GM12878 (cell line): ENCODE results near the gene MINDY3. TPM values are rescaled to one million over a fixed set of nuclear protein-coding genes. Genes with fewer than 3 reads are reported as not detected.

Experiments used
- ATAC-seq: fragments of 200-7000 bp; cut with Tn5 transposase; 3 replicates; pipeline ENCODE4 v1.9.1; 2020; ENCODE audit warnings: mild to moderate bottlenecking, moderate library complexity
- BruUV-seq: library from RNA; stranded (reverse); fragments of 400-500 nt; replicated peaks from 2 replicates; lab custom pipeline; 2021; lab: Mats Ljungman, UMichigan
- CTCF ChIA-PET: fragments of 300-600 bp; sonication (Branson Sonifier 250); formaldehyde crosslinking; extraction: SDS; loops from one replicate; lab custom pipeline; 2021; ENCODE audit warnings: inconsistent platforms; lab: Yijun Ruan, JAX
- POLR2A ChIA-PET: fragments of 350-600 bp; formaldehyde crosslinking; extraction: SDS; loops from one replicate; lab custom pipeline; 2021; ENCODE audit warnings: inconsistent platforms; lab: Charles Lee
- RAD21 ChIA-PET: fragments of 300-600 bp; sonication (Branson Sonifier 250); formaldehyde crosslinking; loops from one replicate; lab custom pipeline; 2023; ENCODE audit warnings: antibody characterized with exemption; ENCODE audit not compliant: unreplicated experiment; lab: Charles Lee
- SMC1A ChIA-PET: fragments of 300-600 bp; sonication (Branson Sonifier 250); formaldehyde crosslinking; loops from one replicate; lab custom pipeline; 2023; ENCODE audit not compliant: unreplicated experiment, uncharacterized antibody; lab: Charles Lee
- DNase-seq: peaks from one replicate; pipeline ENCODE4 v3.0.0-alpha.2; 2011; ENCODE audit warnings: low read depth, low spot score
- FAIRE-seq: peaks from 3 replicates; lab custom pipeline; 2011; peaks lifted over from hg19 to GRCh38; lab: Jason Lieb, UNC
- H2AFZ ChIP-seq: 2 replicates; pipeline ENCODE4 v1.6.0; 2011; ENCODE audit warnings: low read depth, low read length, control low read depth; ENCODE audit not compliant: control insufficient read depth
- H3K27ac ChIP-seq: 2 replicates; pipeline ENCODE4 v1.5.1; 2011; ENCODE audit warnings: control low read depth; ENCODE audit not compliant: control insufficient read depth, insufficient read depth
- H3K27me3 ChIP-seq, 2 experiments: replicated peaks in 1 of 2; 2 replicates each; pipeline versions ENCODE4 v1.6.0 to v1.6.1; 2011; ENCODE audit warnings: low read length in 1 of 2; ENCODE audit not compliant: control insufficient read depth in 2 of 2, insufficient read depth in 2 of 2
- H3K36me3 ChIP-seq, 2 experiments: 2 replicates each; pipeline ENCODE4 v1.5.1; 2011; ENCODE audit warnings: low read length in 1 of 2; ENCODE audit not compliant: control insufficient read depth in 2 of 2, insufficient read depth in 2 of 2
- H3K4me1 ChIP-seq: 2 replicates; pipeline ENCODE4 v1.6.1; 2011; ENCODE audit warnings: mild to moderate bottlenecking, low read length, moderate library complexity, mixed read lengths; ENCODE audit not compliant: control insufficient read depth, insufficient read depth
- H3K4me2 ChIP-seq: 2 replicates; pipeline ENCODE4 v1.6.0; 2011; ENCODE audit warnings: control low read depth; ENCODE audit not compliant: control insufficient read depth, insufficient read depth
- H3K4me3 ChIP-seq: fragments of 200-600 bp; sonication (generic); 2 replicates; pipeline ENCODE4 v1.5.1; 2016
- H3K79me2 ChIP-seq: 2 replicates; pipeline ENCODE4 v1.6.0; 2011; ENCODE audit warnings: low read length; ENCODE audit not compliant: control insufficient read depth, insufficient read depth
- H3K9ac ChIP-seq: 2 replicates; pipeline ENCODE4 v1.8.0; 2011; ENCODE audit warnings: low read length, control low read depth, mixed read lengths; ENCODE audit not compliant: control insufficient read depth, insufficient read depth
- H3K9me3 ChIP-seq: replicated peaks from 3 replicates; pipeline ENCODE4 v1.5.1; 2011; ENCODE audit warnings: mild to moderate bottlenecking, low read length; ENCODE audit not compliant: control insufficient read depth, insufficient read depth
- H4K20me1 ChIP-seq: 2 replicates; pipeline ENCODE4 v1.6.0; 2011; ENCODE audit not compliant: control insufficient read depth, insufficient read depth
- EGR1 ChIP-seq, 2 experiments: IDR thresholded peaks; 1 replicate in 1 of 2; 2 replicates in 1 of 2; pipeline ENCODE4 v1.6.1; 2011 to 2012; ENCODE audit warnings: low read depth in 2 of 2, low read length in 2 of 2, borderline replicate concordance in 1 of 2, mild to moderate bottlenecking in 1 of 2, moderate library complexity in 1 of 2
- KLF5 ChIP-seq: fragments of 450-650 bp; IDR thresholded peaks from 2 replicates; pipeline ENCODE4 v1.6.1; 2014; ENCODE audit warnings: mild to moderate bottlenecking; ENCODE audit not compliant: partially characterized antibody
- NFYA ChIP-seq: IDR thresholded peaks from 2 replicates; pipeline ENCODE4 v1.6.1; 2011; ENCODE audit warnings: low read depth, mild to moderate bottlenecking, low read length, improper control_type of control experiment, borderline replicate concordance
- NR2C1 ChIP-seq: fragments of 450-650 bp; IDR thresholded peaks from 2 replicates; pipeline ENCODE4 v1.6.1; 2017; ENCODE audit warnings: antibody characterized with exemption, mild to moderate bottlenecking, moderate library complexity
- NRF1 ChIP-seq: conservative IDR thresholded peaks from 2 replicates; pipeline ENCODE4 v1.6.1; 2011; ENCODE audit warnings: mild to moderate bottlenecking, low read depth, low read length, improper control_type of control experiment
- POLR2AphosphoS2 ChIP-seq: IDR thresholded peaks from 2 replicates; pipeline ENCODE4 v1.6.1; 2011; ENCODE audit warnings: low read depth, mild to moderate bottlenecking, low read length, improper control_type of control experiment, moderate library complexity
- SIN3A ChIP-seq: IDR thresholded peaks from 2 replicates; pipeline ENCODE4 v1.6.1; 2012; ENCODE audit warnings: low read depth, low read length, improper control_type of control experiment
- SMC3 ChIP-seq: IDR thresholded peaks from 2 replicates; pipeline ENCODE4 v1.6.1; 2011; ENCODE audit warnings: low read length, improper control_type of control experiment, borderline replicate concordance
- SRF ChIP-seq, 2 experiments: IDR thresholded peaks; 2 replicates each; pipeline ENCODE4 v1.6.1; 2011; ENCODE audit warnings: low read depth in 2 of 2, low read length in 2 of 2, mild to moderate bottlenecking in 1 of 2, moderate library complexity in 1 of 2
- ZSCAN29 ChIP-seq: fragments of 450-650 bp; IDR thresholded peaks from 2 replicates; pipeline ENCODE4 v1.6.1; 2017; ENCODE audit warnings: mild to moderate bottlenecking, moderate library complexity
- WGBS: methylation state at CpG from one replicate; pipeline ENCODE4 v1.1.6; 2016; ENCODE audit warnings: low lambda C conversion rate; ENCODE audit not compliant: insufficient replicate concordance, insufficient coverage; ENCODE audit errors: missing lambda C conversion rate; 5-methylcytosine and 5-hydroxymethylcytosine counted together
- in situ Hi-C: fragments of 300-500 bp; cut with MboI; formaldehyde crosslinking; loops from 9 replicates; pipeline ENCODE4 v1.14.3; 2018; ENCODE audit warnings: mixed read lengths
- intact Hi-C: fragments of 100-400 bp; cut with micrococcal nuclease; formaldehyde crosslinking; loops from one replicate; pipeline ENCODE4 v1.14.2; 2022; ENCODE audit not compliant: unreplicated experiment
- polyA plus RNA-seq, 11 experiments: library from polyadenylated mRNA; depleted of rRNA in 4 of 11; unstranded in 6 of 11; stranded (reverse) in 5 of 11; fragments of >200 nt; fragmentation: Nextera tagmentation in 4 of 11; fragmentation: Illumina TruSeq in 1 of 11; extraction: Ambion mirVana in 4 of 11; extraction: Trizol in 1 of 11; gene quantifications; 1 replicate in 1 of 11; 2 replicates in 10 of 11; pipeline versions ENCODE4 v1.2.1 to v1.2.3, GENCODE V29; 2011 to 2016; ENCODE audit warnings: inconsistent platforms in 2 of 11, missing spikeins in 2 of 11, low read depth in 1 of 11
- total RNA-seq, 4 experiments: library from RNA; depleted of rRNA in 3 of 4; stranded (reverse); fragments of >200 nt in 3 of 4; fragmentation: Illumina TruSeq in 1 of 4; extraction: Trizol in 1 of 4; gene quantifications; 2 replicates each; pipeline versions ENCODE4 v1.2.1 to v1.2.3, GENCODE V29; 2013 to 2021
- TF ChIP-seq, protein P1 (sequence below), 3 experiments: IDR thresholded peaks in 2 of 3; conservative IDR thresholded peaks in 1 of 3; 2 replicates each; pipeline ENCODE4 v1.5.1; 2011; ENCODE audit warnings: low read depth in 3 of 3, low read length in 3 of 3, mild to moderate bottlenecking in 3 of 3, control low read depth in 2 of 3, moderate library complexity in 2 of 3, inconsistent platforms in 1 of 3, mixed read lengths in 1 of 3; ENCODE audit not compliant: control insufficient read depth in 2 of 3, insufficient read depth in 1 of 3; ENCODE audit errors: extremely low read depth in 1 of 3
- TF ChIP-seq, protein P2 (sequence below): fragments of 450-650 bp; conservative IDR thresholded peaks from 2 replicates; pipeline ENCODE4 v1.6.1; 2017; ENCODE audit warnings: mild to moderate bottlenecking, moderate library complexity
- TF ChIP-seq, protein P3 (sequence below): IDR thresholded peaks from 2 replicates; pipeline ENCODE4 v1.6.1; 2012; ENCODE audit warnings: low read length, inconsistent platforms
- TF ChIP-seq, protein P4 (sequence below): IDR thresholded peaks from 2 replicates; pipeline ENCODE4 v1.6.1; 2012; ENCODE audit warnings: low read depth, low read length, improper control_type of control experiment

MINDY3 gene
- total and polyA plus RNA-seq, 10 of the 15 experiments (the other 5 are each of a cell fraction or from before 2014, with no cell fraction given): 12.0 to 23.6 (median 15.7) TPM

DNA sequence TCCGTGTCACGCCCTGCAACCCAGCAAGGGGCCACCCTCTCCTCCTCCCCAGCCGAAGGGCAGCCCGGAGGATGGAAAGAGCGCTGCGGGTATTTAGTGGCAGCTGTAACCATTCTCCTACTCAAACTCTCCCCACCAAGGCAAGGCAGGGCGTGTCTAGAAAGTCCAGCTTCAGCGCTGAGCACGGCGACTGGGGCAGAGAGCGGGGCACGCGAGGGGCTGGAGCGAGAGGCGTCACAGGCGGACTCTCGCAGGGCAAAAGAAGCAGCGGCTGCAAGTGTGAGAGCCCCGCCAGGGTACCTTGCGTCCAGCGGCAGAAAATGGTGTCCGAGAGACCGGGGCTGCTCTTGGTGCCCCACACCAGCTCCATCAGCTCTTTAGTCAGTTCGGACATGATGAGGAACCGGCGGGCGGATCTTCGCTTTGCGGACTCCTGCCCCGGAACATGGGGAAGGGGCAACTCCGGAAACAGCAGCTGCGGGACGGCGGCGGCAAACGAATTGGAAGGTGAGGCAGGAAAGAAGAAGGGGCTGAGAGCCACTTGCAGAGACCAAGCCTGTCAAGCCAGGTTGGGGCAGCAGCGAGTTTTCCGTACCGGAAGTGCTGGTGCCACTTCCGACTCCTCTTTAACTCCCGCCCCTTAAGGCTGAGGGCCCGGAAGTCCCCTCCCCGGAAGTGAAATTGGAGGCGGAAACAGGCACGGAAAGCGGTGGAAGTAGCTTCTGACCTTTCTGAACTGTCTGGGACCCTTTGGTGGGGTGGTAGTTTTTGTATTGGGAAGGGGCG, at the start of gene MINDY3 (continued):
- peak in 1 of 2 experiments; percentile 78; a peak in 1 of 3 replicates for TF ChIP-seq EGR1 (IDR thresholded peaks at IDR 0.05; ENCODE audit: borderline replicate concordance in 1 of 2, low read depth in 2 of 2, low read length in 2 of 2)
- no peak for TF ChIP-seq SMC3
- TF ChIP-seq, protein P1, sequence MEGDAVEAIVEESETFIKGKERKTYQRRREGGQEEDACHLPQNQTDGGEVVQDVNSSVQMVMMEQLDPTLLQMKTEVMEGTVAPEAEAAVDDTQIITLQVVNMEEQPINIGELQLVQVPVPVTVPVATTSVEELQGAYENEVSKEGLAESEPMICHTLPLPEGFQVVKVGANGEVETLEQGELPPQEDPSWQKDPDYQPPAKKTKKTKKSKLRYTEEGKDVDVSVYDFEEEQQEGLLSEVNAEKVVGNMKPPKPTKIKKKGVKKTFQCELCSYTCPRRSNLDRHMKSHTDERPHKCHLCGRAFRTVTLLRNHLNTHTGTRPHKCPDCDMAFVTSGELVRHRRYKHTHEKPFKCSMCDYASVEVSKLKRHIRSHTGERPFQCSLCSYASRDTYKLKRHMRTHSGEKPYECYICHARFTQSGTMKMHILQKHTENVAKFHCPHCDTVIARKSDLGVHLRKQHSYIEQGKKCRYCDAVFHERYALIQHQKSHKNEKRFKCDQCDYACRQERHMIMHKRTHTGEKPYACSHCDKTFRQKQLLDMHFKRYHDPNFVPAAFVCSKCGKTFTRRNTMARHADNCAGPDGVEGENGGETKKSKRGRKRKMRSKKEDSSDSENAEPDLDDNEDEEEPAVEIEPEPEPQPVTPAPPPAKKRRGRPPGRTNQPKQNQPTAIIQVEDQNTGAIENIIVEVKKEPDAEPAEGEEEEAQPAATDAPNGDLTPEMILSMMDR (IDR thresholded peaks at IDR 0.05 in 2 of 3, conservative IDR thresholded peaks at IDR 0.05 in 1 of 3; ENCODE audit: control insufficient read depth in 2 of 3, extremely low read depth in 1 of 3, insufficient read depth in 1 of 3, low read depth in 3 of 3, low read length in 3 of 3): no peak
- peak; percentile 67; the same call in 1 of the 2 replicates for TF ChIP-seq SIN3A

DNA sequence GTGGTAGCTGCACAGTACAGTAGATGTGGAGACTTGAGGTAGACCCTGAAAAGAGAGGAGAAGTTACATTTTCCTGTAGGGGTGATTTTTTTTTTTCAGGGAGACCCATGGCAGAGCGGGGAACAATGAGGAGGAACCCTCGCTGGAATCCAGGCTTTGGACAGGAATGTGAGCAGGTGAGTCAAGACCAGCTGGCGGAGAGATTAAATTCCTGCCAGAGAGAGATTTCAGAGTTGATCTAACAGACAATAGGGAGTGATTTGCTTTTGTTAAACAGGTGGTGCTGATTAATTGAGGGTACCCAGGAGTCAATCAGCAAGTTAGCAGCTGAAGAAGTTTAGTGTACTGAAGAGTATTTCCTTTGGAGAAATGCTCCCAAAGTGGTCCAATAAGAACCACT, 41.6 kb upstream of the MINDY3 start:
- no peak for FAIRE-seq
- Histone ChIP-seq H3K4me2 (no peak overlapping the region), H2AFZ (no peak overlapping the region), H4K20me1 (no peaks in the 10 kb centered on the region), H3K27ac (no peak overlapping the region), H3K27me3 (no peaks in the 10 kb centered on the region), H3K9me3 (no peaks in the 10 kb centered on the region), H3K4me1 (no peaks in the 10 kb centered on the region), H3K79me2 (no peaks in the 10 kb centered on the region), H3K9ac (no peak overlapping the region), H3K4me3 (no peak overlapping the region), H3K36me3 (no peaks in the 10 kb centered on the region)
- no TSS peak for BruUV-seq
- intact Hi-C loops: loop anchor here (5.0 to 10.0 kb wide), 4 partner anchors 645 to 1353 kb away; no protein-coding TSS in a partner anchor
- DNase-seq: no peak
- ATAC-seq: no peak
- POLR2A ChIA-PET: no interaction called here
- RAD21 ChIA-PET: interaction anchor here (1.0 to 3.0 kb wide), 6 partner anchors 61 to 910 kb away, joined by 3 to 15 read pairs (median 3); no protein-coding TSS in a partner anchor
- SMC1A ChIA-PET: interaction anchor here (0.9 to 1.7 kb wide), 7 partner anchors 643 to 1442 kb away, joined by 3 to 9 read pairs (median 4); no protein-coding TSS in a partner anchor
- CTCF ChIA-PET: interaction anchor here (0.6 to 4.7 kb wide), 26 partner anchors 9 to 944 kb away, joined by 3 to 20 read pairs (median 5); no protein-coding TSS in a partner anchor
- in situ Hi-C loops: loop anchor here (10.0 kb wide), 1 partner anchor 903 kb away; no protein-coding TSS in a partner anchor
- WGBS: 51% methylated on average over 3 of the region's 3 CpGs
- TF ChIP-seq, protein P2, sequence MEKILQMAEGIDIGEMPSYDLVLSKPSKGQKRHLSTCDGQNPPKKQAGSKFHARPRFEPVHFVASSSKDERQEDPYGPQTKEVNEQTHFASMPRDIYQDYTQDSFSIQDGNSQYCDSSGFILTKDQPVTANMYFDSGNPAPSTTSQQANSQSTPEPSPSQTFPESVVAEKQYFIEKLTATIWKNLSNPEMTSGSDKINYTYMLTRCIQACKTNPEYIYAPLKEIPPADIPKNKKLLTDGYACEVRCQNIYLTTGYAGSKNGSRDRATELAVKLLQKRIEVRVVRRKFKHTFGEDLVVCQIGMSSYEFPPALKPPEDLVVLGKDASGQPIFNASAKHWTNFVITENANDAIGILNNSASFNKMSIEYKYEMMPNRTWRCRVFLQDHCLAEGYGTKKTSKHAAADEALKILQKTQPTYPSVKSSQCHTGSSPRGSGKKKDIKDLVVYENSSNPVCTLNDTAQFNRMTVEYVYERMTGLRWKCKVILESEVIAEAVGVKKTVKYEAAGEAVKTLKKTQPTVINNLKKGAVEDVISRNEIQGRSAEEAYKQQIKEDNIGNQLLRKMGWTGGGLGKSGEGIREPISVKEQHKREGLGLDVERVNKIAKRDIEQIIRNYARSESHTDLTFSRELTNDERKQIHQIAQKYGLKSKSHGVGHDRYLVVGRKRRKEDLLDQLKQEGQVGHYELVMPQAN: no peak
- TF ChIP-seq KLF5 (no peak), POLR2AphosphoS2 (no peak), ZSCAN29 (no peak), SRF (IDR thresholded peaks at IDR 0.05; ENCODE audit: low read depth in 2 of 2, low read length in 2 of 2) (no peak), NFYA (no peak), NR2C1 (no peak), NRF1 (no peak)
- TF ChIP-seq, protein P3, sequence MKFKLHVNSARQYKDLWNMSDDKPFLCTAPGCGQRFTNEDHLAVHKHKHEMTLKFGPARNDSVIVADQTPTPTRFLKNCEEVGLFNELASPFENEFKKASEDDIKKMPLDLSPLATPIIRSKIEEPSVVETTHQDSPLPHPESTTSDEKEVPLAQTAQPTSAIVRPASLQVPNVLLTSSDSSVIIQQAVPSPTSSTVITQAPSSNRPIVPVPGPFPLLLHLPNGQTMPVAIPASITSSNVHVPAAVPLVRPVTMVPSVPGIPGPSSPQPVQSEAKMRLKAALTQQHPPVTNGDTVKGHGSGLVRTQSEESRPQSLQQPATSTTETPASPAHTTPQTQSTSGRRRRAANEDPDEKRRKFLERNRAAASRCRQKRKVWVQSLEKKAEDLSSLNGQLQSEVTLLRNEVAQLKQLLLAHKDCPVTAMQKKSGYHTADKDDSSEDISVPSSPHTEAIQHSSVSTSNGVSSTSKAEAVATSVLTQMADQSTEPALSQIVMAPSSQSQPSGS: no peak
- TF ChIP-seq, protein P4, sequence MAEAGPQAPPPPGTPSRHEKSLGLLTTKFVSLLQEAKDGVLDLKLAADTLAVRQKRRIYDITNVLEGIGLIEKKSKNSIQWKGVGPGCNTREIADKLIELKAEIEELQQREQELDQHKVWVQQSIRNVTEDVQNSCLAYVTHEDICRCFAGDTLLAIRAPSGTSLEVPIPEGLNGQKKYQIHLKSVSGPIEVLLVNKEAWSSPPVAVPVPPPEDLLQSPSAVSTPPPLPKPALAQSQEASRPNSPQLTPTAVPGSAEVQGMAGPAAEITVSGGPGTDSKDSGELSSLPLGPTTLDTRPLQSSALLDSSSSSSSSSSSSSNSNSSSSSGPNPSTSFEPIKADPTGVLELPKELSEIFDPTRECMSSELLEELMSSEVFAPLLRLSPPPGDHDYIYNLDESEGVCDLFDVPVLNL: no peak
